ENCODE results near the gene RAB10.

RAB10 gene

GRCh38 chr2:26178746-26179436 lies 145.0 kb downstream of the RAB10 start:
- DNase-seq (ENCODE audit: low read depth in 2 of 2), result no peak

GRCh38 chr2:26179446-26179913 lies 145.6 kb downstream of the RAB10 start:
- no peak for DNase-seq (ENCODE audit: low read depth in 2 of 2)

- DNase-seq (ENCODE audit: low read depth in 2 of 2), result no peak
Observed at GRCh38 chr2:26182441-26182840, 148.6 kb downstream of the RAB10 start.

GRCh38 chr2:26182887-26183630 lies 149.2 kb downstream of the RAB10 start:
- DNase-seq (ENCODE audit: low read depth in 2 of 2), result no peak

GRCh38 chr2:26184121-26184520 lies 150.2 kb downstream of the RAB10 start:
- no peak for DNase-seq (ENCODE audit: low read depth in 2 of 2)

- peak; percentile 76 to 80 for DNase-seq (ENCODE audit: low read depth in 2 of 2)
Observed at GRCh38 chr2:26184555-26185303, 150.8 kb downstream of the RAB10 start.

GRCh38 chr2:26185304-26185928 lies 151.5 kb downstream of the RAB10 start:
- no peak for DNase-seq (ENCODE audit: low read depth in 2 of 2)

GRCh38 chr2:26185954-26186770 lies 152.3 kb downstream of the RAB10 start:
- no peak for DNase-seq (ENCODE audit: low read depth in 2 of 2)
